ENCODE data around the gene CCDC171. TPM values are rescaled to one million over a fixed set of nuclear protein-coding genes. Genes with fewer than 3 reads are reported as not detected.

Gene CCDC171
- total RNA-seq, 4 donors from 2014 or later = 3.2 to 12.4 (median 7.3) TPM

DNA sequence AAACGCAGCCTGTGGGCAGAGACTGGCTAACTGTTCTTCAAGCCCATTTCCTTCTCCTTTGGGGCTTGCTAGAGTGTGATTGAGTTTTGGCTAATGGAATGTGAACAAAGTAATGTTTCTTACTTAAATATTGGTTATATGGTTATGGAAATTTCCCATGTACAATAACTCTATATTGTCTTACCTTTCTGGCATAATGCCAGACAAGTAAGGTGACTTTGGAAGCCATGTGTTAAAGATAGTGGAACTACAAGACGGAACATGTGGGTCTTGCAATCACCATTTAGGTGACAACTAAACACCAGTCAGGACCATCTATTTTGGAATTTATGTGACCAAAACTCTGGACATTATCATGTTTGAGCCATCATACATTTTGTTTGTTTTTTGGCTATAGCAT is 260.2 kb downstream of the CCDC171 start:
- H3K4me3 ChIP-seq = no peak overlapping the region
- WGBS = 93% methylated on average over 2 of the region's 2 CpGs
- H3K9me3 ChIP-seq = peaks cover 4% of the 10 kb centered on the region
- no peak overlapping the region for H3K27ac ChIP-seq
- no peaks in the 10 kb centered on the region for H3K4me1 ChIP-seq
- no peak for TF ChIP-seq EP300 (IDR thresholded peaks at IDR 0.05)
- no peak for TF ChIP-seq CTCF (IDR thresholded peaks at IDR 0.05)
- no peak for TF ChIP-seq POLR2AphosphoS5 (IDR thresholded peaks at IDR 0.05)
- no peak for TF ChIP-seq POLR2A (IDR thresholded peaks at IDR 0.05)
- H3K27me3 ChIP-seq = no peaks in the 10 kb centered on the region
- no peak for DNase-seq (ENCODE audit: low spot score in 2 of 2)
- no peaks in the 10 kb centered on the region for H3K36me3 ChIP-seq

GRCh38 chr9:15824310-15824709 is 271.5 kb downstream of the CCDC171 start:
- 68% methylated on average over 4 of the region's 4 CpGs for WGBS
- no peak for DNase-seq (ENCODE audit: low spot score in 2 of 2)
- Histone ChIP-seq H3K27me3 (no peaks in the 10 kb centered on the region), H3K4me3 (no peak overlapping the region), H3K36me3 (no peaks in the 10 kb centered on the region), H3K9me3 (no peaks in the 10 kb centered on the region), H3K4me1 (no peaks in the 10 kb centered on the region), H3K27ac (no peak overlapping the region)
- no peak for TF ChIP-seq POLR2AphosphoS5 (IDR thresholded peaks at IDR 0.05)
- TF ChIP-seq EP300 (IDR thresholded peaks at IDR 0.05) = no peak
- TF ChIP-seq POLR2A (IDR thresholded peaks at IDR 0.05) = no peak
- no peak for TF ChIP-seq CTCF (IDR thresholded peaks at IDR 0.05)

DNA sequence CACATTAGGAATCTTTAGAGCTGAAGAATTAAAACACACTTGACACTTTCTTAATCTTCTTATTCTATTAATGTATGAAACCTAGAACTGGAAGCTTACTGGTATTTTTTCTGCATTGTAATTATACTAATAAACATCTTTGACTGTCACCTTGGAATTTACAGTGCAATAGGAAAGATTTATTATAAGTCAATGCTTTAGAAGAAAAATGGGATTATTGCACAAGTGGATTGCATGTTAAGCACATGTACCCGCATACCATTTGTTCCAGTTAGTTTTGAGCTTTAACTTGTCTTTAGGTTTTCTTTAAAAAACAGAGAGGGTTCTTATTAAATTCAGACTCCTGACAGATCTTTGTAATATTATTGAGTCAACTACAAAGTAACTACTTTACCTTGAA is 278.5 kb downstream of the CCDC171 start:
- Histone ChIP-seq H3K4me1 (no peaks in the 10 kb centered on the region), H3K27me3 (no peaks in the 10 kb centered on the region), H3K27ac (no peak overlapping the region), H3K4me3 (no peak overlapping the region), H3K36me3 (no peaks in the 10 kb centered on the region), H3K9me3 (no peaks in the 10 kb centered on the region)
- no peak for DNase-seq (ENCODE audit: low spot score in 2 of 2)
- WGBS = 78% methylated on average over 1 of the region's 1 CpG
- TF ChIP-seq POLR2AphosphoS5 (IDR thresholded peaks at IDR 0.05) (no peak), EP300 (IDR thresholded peaks at IDR 0.05) (no peak), POLR2A (IDR thresholded peaks at IDR 0.05) (no peak)

GRCh38 chr9:15834541-15834940 is 281.7 kb downstream of the CCDC171 start:
- WGBS = 63% methylated on average over 2 of the region's 2 CpGs
- no peaks in the 10 kb centered on the region for H3K9me3 ChIP-seq
- H3K27ac ChIP-seq = no peak overlapping the region
- TF ChIP-seq POLR2A (IDR thresholded peaks at IDR 0.05) (no peak), EP300 (IDR thresholded peaks at IDR 0.05) (no peak), CTCF (IDR thresholded peaks at IDR 0.05) (no peak), POLR2AphosphoS5 (IDR thresholded peaks at IDR 0.05) (no peak)
- no peaks in the 10 kb centered on the region for H3K27me3 ChIP-seq
- no peak for DNase-seq (ENCODE audit: low spot score in 2 of 2)
- no peak overlapping the region for H3K4me3 ChIP-seq
- H3K4me1 ChIP-seq = no peaks in the 10 kb centered on the region
- H3K36me3 ChIP-seq = no peaks in the 10 kb centered on the region

DNA sequence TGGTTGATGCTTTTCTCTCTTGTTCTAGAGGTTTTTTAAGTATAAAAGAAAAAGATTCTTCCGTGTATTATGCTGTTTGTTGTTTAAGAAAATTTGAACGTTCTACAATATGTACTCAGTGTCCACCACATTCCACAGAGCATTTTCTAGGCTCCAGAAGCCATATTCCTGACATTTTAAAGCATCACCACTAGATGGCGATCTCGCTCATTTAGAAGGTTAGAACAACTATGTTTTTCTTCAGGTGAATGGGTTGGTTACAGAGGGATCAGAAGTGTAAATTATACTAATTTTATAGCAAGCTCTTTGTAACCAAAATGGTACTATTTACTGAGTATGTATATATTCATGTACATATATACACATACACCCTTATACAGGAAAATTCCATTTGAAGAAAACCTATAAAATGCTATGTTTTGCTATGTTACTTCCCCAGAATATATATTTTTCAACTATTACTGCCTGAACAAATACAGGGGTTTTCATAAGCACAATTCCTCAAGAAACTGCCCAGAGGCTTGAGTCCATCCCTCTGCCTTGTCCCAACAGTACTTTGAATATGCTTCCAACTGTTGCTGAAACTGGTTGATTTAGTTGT is 284.3 kb downstream of the CCDC171 start:
- no peak for DNase-seq (ENCODE audit: low spot score in 2 of 2)
- TF ChIP-seq POLR2AphosphoS5 (IDR thresholded peaks at IDR 0.05) (no peak), CTCF (IDR thresholded peaks at IDR 0.05) (peak in 1 of 2 donors; percentile 67)
- no peak overlapping the region for H3K4me3 ChIP-seq
- H3K4me1 ChIP-seq = no peaks in the 10 kb centered on the region
- 1% methylated on average over 4 of the region's 4 CpGs for WGBS
- H3K36me3 ChIP-seq = no peaks in the 10 kb centered on the region
- no peaks in the 10 kb centered on the region for H3K27me3 ChIP-seq
- no peaks in the 10 kb centered on the region for H3K9me3 ChIP-seq
- H3K27ac ChIP-seq = no peak overlapping the region

- H3K9me3 ChIP-seq = no peaks in the 10 kb centered on the region
- TF ChIP-seq CTCF (IDR thresholded peaks at IDR 0.05) = no peak
- no peak for TF ChIP-seq POLR2AphosphoS5 (IDR thresholded peaks at IDR 0.05)
- no peak for TF ChIP-seq POLR2A (IDR thresholded peaks at IDR 0.05)
- TF ChIP-seq EP300 (IDR thresholded peaks at IDR 0.05) = no peak
- no peaks in the 10 kb centered on the region for H3K36me3 ChIP-seq
- H3K27me3 ChIP-seq = no peaks in the 10 kb centered on the region
- DNase-seq (ENCODE audit: low spot score in 2 of 2) = no peak
- no peak overlapping the region for H3K4me3 ChIP-seq
- H3K27ac ChIP-seq = no peak overlapping the region
- WGBS = 86% methylated on average over 3 of the region's 3 CpGs
- no peaks in the 10 kb centered on the region for H3K4me1 ChIP-seq
Measured at GRCh38 chr9:15842051-15842450, 289.2 kb downstream of the CCDC171 start.

Data from suprapubic skin (tissue), 4 donors.